Activated CD8-positive, alpha-beta T cell treated with anti-CD3 and anti-CD28 coated beads, Interleukin-2, amount 10 ng/mL, durations not matched to agents 7 days and 5 days (primary cell): Measurements from ENCODE around the gene ESX1. TPM values are rescaled to one million over a fixed set of nuclear protein-coding genes. Genes with fewer than 3 reads are reported as not detected.

Experiments
- ATAC-seq: fragments of 150-1000 bp; cut with Tn5 transposase; one replicate; pipeline ENCODE4 v1.10.0; 2021; ENCODE audit warnings: moderate library complexity
- CTCF ChIA-PET: fragments of 350-600 bp; sonication (Branson Sonifier 250); formaldehyde crosslinking; loops from one replicate; lab custom pipeline; 2021; ENCODE audit warnings: antibody characterized with exemption; lab: Charles Lee
- POLR2A ChIA-PET: fragments of 350-600 bp; sonication (Branson Sonifier 250); formaldehyde crosslinking; loops from one replicate; lab custom pipeline; 2021; ENCODE audit warnings: antibody characterized with exemption; lab: Charles Lee
- DNase-seq: peaks from one replicate; pipeline ENCODE4 v3.0.0-alpha.2; 2020
- H3K27ac Mint-ChIP-seq: one replicate; pipeline ENCODE4 v1.8.0; 2021; ENCODE audit warnings: mild to moderate bottlenecking, mixed read lengths
- H3K27me3 Mint-ChIP-seq: one replicate; pipeline ENCODE4 v1.8.0; 2021; ENCODE audit warnings: low read depth, mixed read lengths
- H3K36me3 Mint-ChIP-seq: one replicate; pipeline ENCODE4 v1.8.0; 2021; ENCODE audit warnings: low read depth, mixed read lengths
- H3K4me1 Mint-ChIP-seq: one replicate; pipeline ENCODE4 v1.8.0; 2021; ENCODE audit warnings: low read depth, mixed read lengths
- H3K4me3 Mint-ChIP-seq: one replicate; pipeline ENCODE4 v1.8.0; 2021; ENCODE audit warnings: mild to moderate bottlenecking, mixed read lengths
- H3K9me3 Mint-ChIP-seq: one replicate; pipeline ENCODE4 v1.8.0; 2022; ENCODE audit warnings: mixed read lengths; ENCODE audit not compliant: insufficient read depth
- total RNA-seq, 2 experiments: library from RNA; stranded (reverse); gene quantifications; one replicate each; pipeline ENCODE4 v1.2.3, GENCODE V29; 2021

ESX1 gene
- not detected for total RNA-seq

DNA sequence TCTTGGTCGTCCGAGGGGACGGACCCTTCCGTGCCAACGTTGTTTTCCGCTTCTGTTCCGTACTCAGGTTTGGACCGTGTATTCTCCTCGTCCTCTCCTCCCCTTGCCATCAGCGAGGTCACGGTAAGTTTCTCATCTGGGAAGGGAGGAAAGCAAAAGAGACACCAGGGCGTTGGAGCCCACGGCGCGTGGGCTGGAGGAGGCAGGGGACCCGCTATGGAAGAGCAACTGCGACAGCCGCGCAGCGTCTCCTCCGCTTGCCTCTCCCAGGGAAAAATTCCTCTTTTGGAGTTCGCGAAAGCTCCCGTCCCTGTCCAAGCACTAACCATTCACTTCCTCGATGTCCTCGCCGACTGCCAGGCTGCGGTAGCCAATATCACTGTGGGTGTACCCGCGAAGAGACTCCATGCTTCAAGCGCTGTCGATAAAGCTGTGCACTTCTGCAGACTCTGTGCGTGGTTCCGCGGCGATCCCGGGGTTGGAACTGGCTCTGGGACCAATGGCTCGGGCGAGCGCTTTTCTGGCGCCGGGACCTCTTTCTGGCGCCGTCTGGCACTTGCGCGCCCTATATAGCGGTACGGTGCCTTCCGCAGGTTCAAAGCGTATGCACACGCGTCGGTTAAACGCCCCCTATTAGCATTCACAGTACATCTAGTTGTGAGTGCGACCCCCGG, at the start of gene ESX1:
Gene ESX1 (minus strand): TSS at position 492 of the 674 bp plus-strand sequence. CDS start 84 bp downstream, at position 408.
- Mint-ChIP-seq H3K36me3 (no peaks in the 10 kb centered on the region), H3K9me3 (no peaks in the 10 kb centered on the region), H3K27me3 (peaks cover 37% of the 10 kb centered on the region), H3K4me1 (peaks cover 8% of the 10 kb centered on the region), H3K27ac (no peak within 1 kb of the TSS), H3K4me3 (peak within 1 kb of the TSS; percentile 62)
- CTCF ChIA-PET: no interaction called here
- ATAC-seq: no peak
- POLR2A ChIA-PET: no interaction called here
- DNase-seq: no peak

- ChIA-PET POLR2A (no interaction called here), CTCF (no interaction called here)
- DNase-seq (no peak), ATAC-seq (no peak)
- Mint-ChIP-seq H3K4me3 (no peak overlapping the region), H3K9me3 (no peaks in the 10 kb centered on the region), H3K4me1 (no peaks in the 10 kb centered on the region), H3K27me3 (no peaks in the 10 kb centered on the region), H3K36me3 (no peaks in the 10 kb centered on the region), H3K27ac (no peak overlapping the region)
Observed at GRCh38 chrX:104295636-104296035, 40.9 kb upstream of the ESX1 start.

DNA sequence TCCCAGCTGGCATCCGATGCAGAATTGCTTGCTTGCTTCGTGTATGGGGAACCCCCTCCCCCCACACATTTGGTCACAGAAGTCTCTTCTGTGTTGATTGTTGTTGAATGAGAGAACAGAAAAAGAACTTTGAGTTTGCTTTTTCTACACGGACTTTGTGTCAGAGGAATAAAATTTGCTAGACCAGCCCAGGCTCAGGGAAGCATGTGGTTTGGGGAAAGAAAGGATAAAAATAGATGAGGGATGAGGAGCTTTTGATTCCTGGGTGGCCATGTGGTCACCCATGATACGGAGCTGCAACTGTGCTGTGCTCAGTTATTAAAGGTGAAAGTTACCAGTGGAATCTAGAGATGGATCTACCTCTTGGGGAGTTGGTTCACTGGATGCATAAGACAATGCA, 34.2 kb upstream of the ESX1 start:
- H3K4me1 Mint-ChIP-seq: no peaks in the 10 kb centered on the region
- no peaks in the 10 kb centered on the region for H3K9me3 Mint-ChIP-seq
- CTCF ChIA-PET: no interaction called here

GRCh38 chrX:104288269-104288668, 33.5 kb upstream of the ESX1 start:
- CTCF ChIA-PET: no interaction called here
- POLR2A ChIA-PET: no interaction called here
- DNase-seq: no peak
- H3K4me3 Mint-ChIP-seq: no peak overlapping the region
- peaks cover 2% of the 10 kb centered on the region for H3K27me3 Mint-ChIP-seq
- no peaks in the 10 kb centered on the region for H3K36me3 Mint-ChIP-seq
- no peaks in the 10 kb centered on the region for H3K9me3 Mint-ChIP-seq
- no peak overlapping the region for H3K27ac Mint-ChIP-seq
- ATAC-seq: no peak
- H3K4me1 Mint-ChIP-seq: no peaks in the 10 kb centered on the region

More for the DNA sequence above, 34.2 kb upstream of the ESX1 start:
- ATAC-seq: no peak
- H3K27ac Mint-ChIP-seq: no peak overlapping the region
- DNase-seq: no peak
- H3K27me3 Mint-ChIP-seq: peaks cover 2% of the 10 kb centered on the region
- H3K4me3 Mint-ChIP-seq: no peak overlapping the region
- POLR2A ChIA-PET: no interaction called here
- no peaks in the 10 kb centered on the region for H3K36me3 Mint-ChIP-seq

GRCh38 chrX:104285201-104285600, 30.5 kb upstream of the ESX1 start:
- no peak for DNase-seq
- Mint-ChIP-seq H3K9me3 (no peaks in the 10 kb centered on the region), H3K27ac (no peak overlapping the region), H3K27me3 (peaks cover 7% of the 10 kb centered on the region), H3K4me1 (no peaks in the 10 kb centered on the region), H3K36me3 (no peaks in the 10 kb centered on the region), H3K4me3 (no peak overlapping the region)
- ATAC-seq: no peak
- POLR2A ChIA-PET: no interaction called here
- CTCF ChIA-PET: no interaction called here

DNA sequence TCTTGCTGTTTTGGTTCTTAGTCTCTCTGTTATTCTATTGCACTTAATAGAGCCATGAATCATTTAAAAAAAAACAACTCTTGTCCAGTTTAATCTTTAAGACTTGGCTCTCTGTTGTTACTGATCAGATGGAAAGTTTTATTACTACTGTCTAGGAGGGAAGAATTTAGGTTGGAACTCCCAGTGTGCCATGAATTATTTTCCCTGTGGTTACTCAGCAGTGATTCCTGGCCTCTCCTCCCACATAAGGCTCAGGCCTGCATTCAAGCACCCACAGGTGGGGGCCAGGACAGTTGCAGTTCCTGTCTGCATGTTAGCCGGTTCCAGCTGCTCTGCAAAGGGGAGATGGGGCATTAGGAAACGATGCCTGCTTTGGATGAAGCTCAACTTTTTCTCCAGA, 29.8 kb upstream of the ESX1 start:
- DNase-seq (no peak), ATAC-seq (no peak)
- Mint-ChIP-seq H3K9me3 (no peaks in the 10 kb centered on the region), H3K4me3 (no peak overlapping the region), H3K27ac (no peak overlapping the region), H3K4me1 (no peaks in the 10 kb centered on the region), H3K27me3 (peaks cover 7% of the 10 kb centered on the region), H3K36me3 (no peaks in the 10 kb centered on the region)
- ChIA-PET CTCF (no interaction called here), POLR2A (no interaction called here)

GRCh38 chrX:104282166-104282725, 27.5 kb upstream of the ESX1 start:
- ChIA-PET CTCF (no interaction called here), POLR2A (no interaction called here)
- no peaks in the 10 kb centered on the region for H3K36me3 Mint-ChIP-seq
- H3K27ac Mint-ChIP-seq: no peak overlapping the region
- no peaks in the 10 kb centered on the region for H3K9me3 Mint-ChIP-seq
- H3K27me3 Mint-ChIP-seq: peaks cover 7% of the 10 kb centered on the region
- no peaks in the 10 kb centered on the region for H3K4me1 Mint-ChIP-seq
- no peak overlapping the region for H3K4me3 Mint-ChIP-seq
- ATAC-seq (no peak), DNase-seq (no peak)

GRCh38 chrX:104281564-104281963, 26.8 kb upstream of the ESX1 start:
- Mint-ChIP-seq H3K27ac (no peak overlapping the region), H3K27me3 (peaks cover 5% of the 10 kb centered on the region), H3K4me1 (no peaks in the 10 kb centered on the region), H3K4me3 (no peak overlapping the region), H3K36me3 (no peaks in the 10 kb centered on the region), H3K9me3 (no peaks in the 10 kb centered on the region)
- ATAC-seq (no peak), DNase-seq (no peak)
- ChIA-PET POLR2A (no interaction called here), CTCF (no interaction called here)

DNA sequence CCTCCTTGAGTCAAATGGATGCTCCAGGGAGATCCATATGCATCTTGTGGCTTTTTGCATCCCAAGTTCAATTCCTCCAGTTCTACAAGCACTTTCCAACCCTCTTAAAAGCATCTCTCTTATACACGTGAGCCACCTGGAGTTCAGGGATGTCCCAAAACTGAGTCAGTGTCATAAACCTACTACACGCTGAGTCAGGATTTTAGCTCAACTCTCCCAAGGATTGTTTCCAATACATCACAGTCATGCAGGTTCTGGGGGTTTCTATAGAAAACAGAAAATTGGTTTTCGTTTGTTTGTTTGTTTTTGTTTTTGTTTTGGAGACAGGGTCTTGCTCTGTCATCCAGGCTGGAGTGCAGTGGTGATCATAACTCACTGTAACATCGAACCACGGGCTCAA, 25.9 kb upstream of the ESX1 start:
- POLR2A ChIA-PET: no interaction called here
- H3K4me1 Mint-ChIP-seq: no peaks in the 10 kb centered on the region
- no peak for ATAC-seq
- H3K27ac Mint-ChIP-seq: no peak overlapping the region
- CTCF ChIA-PET: no interaction called here
- H3K27me3 Mint-ChIP-seq: peaks cover 8% of the 10 kb centered on the region
- no peaks in the 10 kb centered on the region for H3K36me3 Mint-ChIP-seq
- no peak overlapping the region for H3K4me3 Mint-ChIP-seq
- DNase-seq: no peak
- H3K9me3 Mint-ChIP-seq: no peaks in the 10 kb centered on the region

DNA sequence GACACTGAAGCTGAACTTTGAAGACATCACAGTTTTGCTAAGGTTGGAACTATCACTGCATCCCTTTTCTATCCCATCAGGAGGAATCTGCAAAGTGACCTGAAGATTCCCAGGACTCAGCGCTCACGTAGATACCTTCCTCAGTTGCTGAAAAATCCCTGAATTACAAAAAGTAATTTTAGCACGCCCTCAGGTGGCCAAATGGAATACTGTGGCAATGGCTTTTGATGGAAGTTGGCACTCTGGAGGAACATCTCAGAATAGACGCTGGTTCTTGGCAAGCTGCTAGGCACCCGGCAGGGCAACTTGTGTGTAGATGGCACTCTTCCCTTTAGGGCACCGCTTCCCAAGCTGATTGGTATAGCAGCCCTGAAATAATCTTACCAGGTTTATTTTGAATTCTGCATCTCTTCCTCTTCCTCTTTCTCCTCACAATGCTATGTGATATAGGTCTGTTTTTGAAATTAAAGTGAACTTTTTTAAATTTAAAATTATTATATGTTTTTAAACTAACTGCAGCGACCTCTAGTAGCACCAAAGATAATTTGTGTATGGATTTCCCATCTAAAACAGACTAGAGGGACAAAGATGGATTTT, 16.3 kb upstream of the ESX1 start:
- H3K4me1 Mint-ChIP-seq: no peaks in the 10 kb centered on the region
- CTCF ChIA-PET: interaction anchor here (1.0 to 1.3 kb wide), 4 partner anchors 76 to 114 kb away, joined by 3 to 5 read pairs (median 3); partner anchors contain the start of gene SLC25A53
- peaks cover 13% of the 10 kb centered on the region for H3K27me3 Mint-ChIP-seq
- H3K4me3 Mint-ChIP-seq: peak overlapping the region; percentile 14
- DNase-seq: peak; percentile 35
- POLR2A ChIA-PET: no interaction called here
- H3K9me3 Mint-ChIP-seq: no peaks in the 10 kb centered on the region
- no peak for ATAC-seq
- no peak overlapping the region for H3K27ac Mint-ChIP-seq
- no peaks in the 10 kb centered on the region for H3K36me3 Mint-ChIP-seq

DNA sequence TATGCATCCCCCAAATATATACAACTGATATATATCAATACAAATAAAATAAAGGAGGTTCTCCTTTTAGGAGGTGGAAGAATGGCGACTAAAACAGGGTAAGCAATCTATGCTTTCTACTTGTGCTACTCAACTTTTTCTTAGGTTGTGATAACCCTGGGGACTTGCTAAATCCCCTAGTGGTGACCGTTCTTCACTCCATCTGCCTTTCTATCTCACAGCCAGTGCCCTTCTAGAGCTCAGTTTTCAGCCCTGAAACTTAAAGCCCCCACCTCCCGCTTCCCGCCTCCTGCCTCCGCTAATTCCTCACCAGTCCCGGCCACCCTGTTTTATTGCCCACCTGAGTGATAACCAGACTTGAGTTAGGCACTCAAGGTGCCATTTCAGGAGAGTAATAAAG, 15.5 kb upstream of the ESX1 start:
- Mint-ChIP-seq H3K27ac (no peak overlapping the region), H3K27me3 (peaks cover 13% of the 10 kb centered on the region), H3K4me3 (no peak overlapping the region), H3K4me1 (no peaks in the 10 kb centered on the region), H3K9me3 (no peaks in the 10 kb centered on the region), H3K36me3 (no peaks in the 10 kb centered on the region)
- no peak for DNase-seq
- ChIA-PET CTCF (interaction anchor here (0.8 to 1.3 kb wide), 5 partner anchors 75 to 113 kb away, joined by 3 to 5 read pairs (median 3); partner anchors contain the start of gene SLC25A53), POLR2A (no interaction called here)
- no peak for ATAC-seq

- no peaks in the 10 kb centered on the region for H3K9me3 Mint-ChIP-seq
- H3K4me1 Mint-ChIP-seq: peaks cover 8% of the 10 kb centered on the region
- no peaks in the 10 kb centered on the region for H3K36me3 Mint-ChIP-seq
- ChIA-PET CTCF (no interaction called here), POLR2A (no interaction called here)
- peaks cover 37% of the 10 kb centered on the region for H3K27me3 Mint-ChIP-seq
- ATAC-seq: no peak
- H3K4me3 Mint-ChIP-seq: no peak overlapping the region
- no peak overlapping the region for H3K27ac Mint-ChIP-seq
- DNase-seq: no peak
Observed at GRCh38 chrX:104255465-104255864, 732 bp upstream of the ESX1 start.
